HG03520 (cell line): ENCODE data around the gene TRPM1.

Source experiments
- ATAC-seq: cut with Tn5 transposase; IDR thresholded peaks from one replicate; pipeline ENCODE4 v1.9.1; 2021; ENCODE audit warnings: mild to moderate bottlenecking, moderate library complexity; ENCODE audit not compliant: unreplicated experiment

The TRPM1 gene

GRCh38 chr15:31051496-31052080 is 49.9 kb downstream of the TRPM1 start:
- ATAC-seq: no peak

DNA sequence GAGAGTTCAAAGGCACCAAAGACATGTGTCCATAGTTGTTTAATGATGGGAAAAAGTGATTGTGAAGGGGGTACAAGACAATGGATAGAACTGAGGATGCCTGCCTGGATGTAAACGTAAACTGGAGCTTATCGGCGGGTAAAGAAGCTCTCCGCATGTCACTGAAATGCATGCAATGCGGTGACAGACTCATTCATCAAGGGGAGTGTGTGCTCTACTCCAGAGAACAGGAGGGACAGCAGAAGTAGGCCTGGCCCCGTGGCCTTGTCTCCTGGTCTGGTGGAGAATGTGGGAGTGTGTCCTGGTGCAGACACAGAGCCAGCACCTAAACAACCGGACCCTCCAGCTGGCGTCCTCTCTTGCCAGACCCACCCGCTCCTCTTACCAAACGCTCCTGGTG is 50.6 kb downstream of the TRPM1 start:
- no peak for ATAC-seq

DNA sequence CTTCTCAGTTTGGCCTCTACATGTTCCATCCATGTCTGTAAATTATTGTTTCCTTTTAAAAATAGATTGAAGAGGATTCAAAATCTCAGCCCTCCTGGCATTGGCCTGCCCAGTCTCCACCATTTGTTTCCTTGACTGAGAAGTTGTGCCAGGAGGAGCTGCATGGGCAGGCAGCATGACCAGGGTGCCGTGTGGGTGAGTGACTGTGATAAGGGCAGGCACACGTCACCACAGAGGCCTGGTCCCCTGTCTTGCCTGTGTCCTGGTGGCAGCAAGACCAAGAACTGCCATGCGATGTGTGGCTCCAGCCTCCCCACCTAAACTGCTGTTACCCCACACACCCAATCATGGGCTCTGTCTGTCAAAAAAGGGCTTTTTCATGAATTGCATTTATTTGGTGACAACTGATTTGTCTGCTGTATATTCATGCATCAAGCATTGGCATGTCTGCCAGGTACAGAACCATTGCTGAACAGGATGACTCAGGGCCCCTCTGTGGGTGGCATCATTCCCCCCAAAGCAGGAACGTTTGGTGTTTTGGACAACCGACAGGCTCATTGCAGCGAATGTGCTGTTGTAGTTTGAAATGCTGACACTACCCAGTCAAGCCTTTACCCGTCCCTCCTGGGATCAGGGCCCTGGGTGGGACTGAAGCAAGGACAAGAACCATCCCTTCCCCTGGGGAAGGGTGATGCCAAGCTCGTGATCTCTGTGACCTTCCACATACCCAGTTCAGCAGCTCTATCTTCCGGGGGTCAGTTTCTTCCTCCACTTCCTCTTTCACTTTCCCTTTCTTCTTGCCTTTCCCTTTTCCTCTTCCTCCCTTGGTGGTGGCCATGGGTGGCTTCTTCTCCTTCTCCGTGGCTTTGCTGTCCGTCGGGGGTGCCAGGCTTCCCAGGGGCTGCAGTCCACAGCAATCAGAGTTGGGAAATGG is 51.6 kb downstream of the TRPM1 start:
- ATAC-seq: no peak

GRCh38 chr15:31049111-31049510 is 52.4 kb downstream of the TRPM1 start:
- ATAC-seq: no peak

DNA sequence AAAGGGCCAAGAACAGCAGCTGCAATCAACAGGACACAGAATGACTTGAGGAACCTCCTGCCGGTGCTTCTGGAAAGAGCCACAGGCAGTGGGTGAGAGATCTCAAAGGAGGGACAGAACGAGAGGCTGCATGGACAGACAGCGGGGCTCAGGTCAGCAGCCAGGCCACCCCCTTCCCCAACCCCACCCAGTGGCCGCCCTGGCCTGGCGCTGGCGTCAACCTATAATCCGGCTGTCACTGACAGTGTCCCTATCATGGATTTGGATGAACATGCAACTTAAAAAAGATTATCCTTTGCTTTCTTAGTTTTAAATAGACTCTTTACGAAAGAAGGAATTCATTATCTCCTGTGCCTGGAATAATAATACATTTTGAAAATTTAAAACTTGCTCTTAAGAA is 54.1 kb downstream of the TRPM1 start:
- ATAC-seq: no peak

DNA sequence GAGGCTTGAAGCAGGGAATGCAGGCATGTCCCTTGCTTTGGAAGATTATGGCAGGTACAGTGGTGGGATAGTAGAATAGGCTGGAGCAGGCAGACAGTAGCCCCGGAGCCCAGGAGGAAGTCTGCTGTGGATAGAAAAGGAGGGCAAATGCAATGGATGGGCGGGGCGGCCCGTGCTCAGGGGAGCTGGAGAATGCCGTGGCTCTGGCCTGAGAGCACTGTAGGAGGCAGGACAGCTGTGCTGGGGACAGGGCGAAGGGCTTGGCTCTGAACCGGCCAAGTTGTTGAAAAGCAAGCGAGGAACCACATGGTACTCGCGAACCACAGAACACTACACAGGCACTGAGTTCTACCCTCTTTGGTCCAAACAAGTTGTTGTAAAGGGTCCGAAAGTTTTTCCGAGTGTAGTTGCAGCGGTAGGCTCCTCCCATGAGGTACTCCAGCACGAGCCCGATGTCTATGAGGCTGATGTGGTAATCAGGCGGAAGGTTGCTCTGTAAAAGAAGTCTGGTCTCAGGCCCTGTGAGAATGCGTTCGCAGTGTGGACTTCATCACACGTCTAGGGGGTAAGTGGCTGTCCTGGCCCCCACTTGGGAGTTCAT is 54.7 kb downstream of the TRPM1 start:
- ATAC-seq: no peak

DNA sequence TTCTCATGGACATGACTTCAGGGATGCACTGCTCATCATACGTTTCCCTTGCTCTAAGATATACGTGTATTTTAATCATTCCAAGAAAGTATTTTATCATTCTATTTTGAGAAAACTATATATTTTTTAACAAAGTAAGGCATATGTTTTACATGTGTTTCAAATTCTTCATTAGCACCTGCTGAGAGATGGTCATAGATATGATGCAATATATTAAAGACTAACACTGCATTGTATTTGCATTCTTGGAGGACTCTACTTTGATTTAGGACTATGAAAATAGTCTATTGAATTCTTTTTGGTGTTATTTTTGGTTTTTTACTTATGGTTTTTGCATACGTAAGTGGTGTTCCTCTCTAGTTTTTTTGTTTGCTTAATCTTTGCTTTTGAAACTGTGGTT is 55.9 kb downstream of the TRPM1 start:
- no peak for ATAC-seq

DNA sequence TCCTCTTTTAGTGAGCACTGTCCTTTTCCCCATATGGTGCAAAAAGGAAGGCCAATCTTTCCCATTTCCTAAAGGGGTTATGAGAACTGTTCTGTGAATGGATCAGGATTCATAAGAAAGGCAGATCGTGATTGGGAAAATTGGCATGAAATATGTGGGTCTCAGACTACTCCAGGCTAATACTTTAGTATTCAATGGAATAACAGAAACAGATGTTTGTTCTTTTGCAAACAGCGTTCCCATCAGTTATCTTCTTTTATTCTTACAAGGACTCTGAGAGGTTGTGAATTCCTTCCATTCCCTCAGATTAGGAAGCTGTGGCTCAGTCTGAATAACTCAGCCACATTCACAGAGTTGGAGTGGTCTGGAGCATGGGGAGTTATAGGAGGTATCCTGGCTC is 58.8 kb downstream of the TRPM1 start:
- no peak for ATAC-seq

GRCh38 chr15:31041610-31042009 is 59.9 kb downstream of the TRPM1 start:
- no peak for ATAC-seq

- no peak for ATAC-seq
Observed at GRCh38 chr15:31040611-31041010, 60.9 kb downstream of the TRPM1 start.

GRCh38 chr15:31039961-31040360 is 61.6 kb downstream of the TRPM1 start:
- no peak for ATAC-seq

DNA sequence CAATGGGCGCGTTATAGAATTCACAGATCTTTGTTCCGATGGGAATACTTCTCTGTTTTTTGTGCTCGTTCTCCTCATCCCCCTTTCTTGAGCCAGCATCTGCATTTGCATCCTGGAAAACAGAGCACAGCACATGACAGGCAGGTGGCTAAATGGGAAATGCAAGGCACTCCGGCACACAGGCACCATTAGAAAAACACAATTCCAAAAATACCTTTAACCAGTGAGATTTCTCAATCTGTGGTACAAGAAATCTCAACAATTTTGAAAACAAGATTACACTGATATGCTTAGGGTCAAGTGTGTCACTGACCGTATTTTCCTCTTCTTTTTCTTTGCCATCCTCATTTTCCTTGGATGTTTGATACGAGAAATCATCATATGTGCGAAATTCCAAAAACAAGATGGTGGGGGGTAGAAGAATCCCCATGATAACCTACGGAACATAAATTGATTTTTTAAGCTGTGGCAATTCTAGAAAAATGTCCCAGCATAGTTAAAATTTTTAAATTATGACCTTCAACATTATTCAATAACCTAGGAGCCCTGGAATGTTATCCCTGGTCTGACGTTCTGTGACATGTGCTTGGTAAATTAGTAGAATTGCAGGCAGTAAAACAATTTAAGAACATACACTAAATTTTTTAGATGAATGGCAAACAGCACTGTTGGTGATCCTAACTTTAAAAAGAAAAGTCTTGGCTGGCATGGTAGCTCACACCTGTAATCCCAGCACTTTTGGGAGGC is 63.6 kb downstream of the TRPM1 start:
- ATAC-seq: no peak

- no peak for ATAC-seq
Observed at GRCh38 chr15:31036783-31037182, 64.7 kb downstream of the TRPM1 start.

GRCh38 chr15:31035610-31036009 is 65.9 kb downstream of the TRPM1 start:
- no peak for ATAC-seq

- no peak for ATAC-seq
Observed at GRCh38 chr15:31034152-31034551, 67.4 kb downstream of the TRPM1 start.

DNA sequence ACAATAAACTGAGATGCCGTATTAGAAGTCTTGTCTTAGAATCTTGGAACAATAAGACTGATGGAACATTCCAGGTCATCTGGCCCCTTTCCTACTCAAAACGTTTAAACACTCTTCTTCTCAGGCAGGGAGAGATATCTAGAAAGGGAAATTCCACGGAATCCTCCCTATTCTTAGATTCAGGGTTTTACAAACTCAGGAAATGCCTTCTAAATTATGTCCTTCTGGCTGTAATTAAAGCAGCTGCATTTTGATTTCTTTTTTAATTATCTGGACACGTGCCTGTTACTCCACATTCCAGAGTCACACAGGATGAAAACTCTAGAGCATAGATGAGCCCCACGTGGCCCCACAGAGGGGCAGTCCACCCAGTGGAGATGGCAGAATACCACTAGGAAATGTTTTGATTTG is 68.6 kb downstream of the TRPM1 start:
- ATAC-seq: no peak

DNA sequence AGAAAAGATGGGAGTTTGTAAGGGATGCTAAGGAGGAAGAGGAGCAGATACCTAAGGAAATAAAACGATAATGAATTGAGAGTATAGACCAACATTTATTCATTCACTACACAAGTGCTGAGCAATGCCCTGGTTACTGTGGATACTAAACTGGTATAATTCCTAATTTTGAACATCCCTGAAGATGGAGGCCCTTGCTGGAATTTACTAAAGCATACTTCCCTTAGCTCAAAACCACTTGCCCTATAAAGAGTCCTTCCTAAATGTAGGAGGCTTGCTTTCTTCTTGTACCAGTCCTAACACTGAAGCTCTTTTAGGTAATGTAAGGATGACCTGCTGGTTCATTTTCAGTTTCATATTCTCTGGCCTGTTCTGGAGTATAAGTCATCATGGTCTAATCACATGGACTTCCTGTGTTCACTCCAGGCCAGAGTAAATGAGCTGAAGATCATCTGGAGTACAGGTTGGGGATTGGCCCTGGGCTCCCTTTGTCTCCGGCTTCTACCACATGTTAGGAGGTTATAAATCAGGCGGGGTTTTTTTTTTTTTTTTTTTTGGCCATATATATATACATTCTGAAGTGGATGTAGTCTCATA is 70.0 kb downstream of the TRPM1 start:
- no peak for ATAC-seq

DNA sequence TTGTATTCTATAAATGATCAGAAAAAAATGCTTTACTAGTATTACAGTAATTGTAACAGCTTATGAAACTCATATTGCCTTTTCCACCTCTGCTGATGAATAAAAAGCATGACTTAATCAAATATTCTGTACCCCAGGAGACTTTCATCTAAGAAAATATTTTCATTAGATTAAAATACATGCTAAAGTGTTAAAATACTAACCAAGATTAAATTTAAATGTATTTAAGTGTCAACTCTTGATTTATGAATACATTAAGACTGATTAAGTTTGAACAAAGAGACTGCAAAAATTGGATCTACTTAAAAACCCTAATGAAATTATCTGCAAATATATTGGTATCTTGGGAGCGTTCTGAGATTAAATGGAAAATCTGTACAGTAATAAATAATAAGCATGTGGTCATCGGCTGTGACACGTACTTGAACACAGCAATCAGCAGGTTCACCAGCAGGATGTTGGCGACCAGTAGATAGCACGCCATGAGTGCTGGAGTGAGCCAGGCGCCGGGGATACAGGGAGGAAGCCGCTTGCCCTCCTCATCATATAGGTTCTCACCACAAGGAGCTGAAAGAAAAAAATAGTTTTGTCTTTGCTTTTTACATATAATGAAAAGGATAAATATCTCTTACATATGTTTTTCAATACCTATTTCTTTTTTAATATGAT is 73.5 kb downstream of the TRPM1 start:
- ATAC-seq: no peak

DNA sequence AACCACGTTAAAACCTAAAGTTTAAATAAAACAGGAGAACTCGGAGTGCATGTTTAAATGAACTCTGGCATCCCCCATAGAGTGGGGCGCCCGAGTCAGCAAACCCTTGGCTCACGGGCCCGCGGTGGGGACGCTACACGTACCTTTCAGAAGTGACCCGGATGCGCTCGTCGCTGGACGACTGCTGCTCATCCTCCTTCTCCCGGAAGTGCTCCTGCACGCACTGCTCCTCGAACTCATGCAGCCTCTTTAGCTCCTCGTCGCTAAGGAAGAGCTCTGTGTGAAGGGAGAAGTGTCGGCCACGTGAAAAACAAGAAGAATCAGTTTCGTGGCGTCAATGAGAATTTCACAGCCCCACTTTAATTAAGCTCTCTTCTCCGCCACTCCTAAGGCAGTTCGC is 75.5 kb downstream of the TRPM1 start:
- ATAC-seq: no peak

DNA sequence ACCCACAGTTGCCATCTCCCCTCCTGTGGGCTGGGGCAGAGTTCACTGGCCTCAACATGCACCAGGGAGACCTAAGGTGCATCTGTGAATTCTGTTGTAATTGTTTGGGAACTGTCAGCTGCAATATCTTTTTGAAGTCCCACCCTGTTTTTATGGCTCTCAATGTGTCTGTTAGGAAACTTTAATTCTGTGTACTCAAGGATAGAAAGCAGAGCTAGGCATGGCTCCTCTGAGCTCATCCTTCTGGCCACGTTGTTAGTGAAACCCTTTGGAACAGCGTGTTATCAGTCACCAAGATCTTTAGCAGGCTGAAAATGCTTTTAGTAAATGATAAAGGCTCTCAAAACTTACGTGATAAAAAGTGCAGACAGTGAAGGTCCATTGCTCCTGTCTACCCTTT is 76.5 kb downstream of the TRPM1 start:
- ATAC-seq: no peak
